OCI-M2 (cell line): ENCODE results near the gene SOX5.
"Not testable (repeated sequence)": the region's sequence is repeated elsewhere in the genome, so short reads cannot be mapped to it uniquely, and the experiment has no call there.

Source experiments
- DNase-seq: peaks from one replicate; lab custom pipeline; 2025; ENCODE audit not compliant: unreplicated experiment; lab: John Stamatoyannopoulos, UW

SOX5 gene

GRCh38 chr12:23758608-23759007 lies 190.9 kb downstream of the SOX5 start:
- no peak for DNase-seq

GRCh38 chr12:23757541-23757962 lies 191.9 kb downstream of the SOX5 start:
- DNase-seq, result no peak

GRCh38 chr12:23756416-23756815 lies 193.1 kb downstream of the SOX5 start:
- DNase-seq, result no peak

- DNase-seq, result no peak
These were observed 195.7 kb downstream of the SOX5 start for GRCh38 chr12:23753628-23754365.

GRCh38 chr12:23752245-23752644 lies 197.2 kb downstream of the SOX5 start:
- no peak for DNase-seq

- DNase-seq, result no peak
These were observed 197.8 kb downstream of the SOX5 start for GRCh38 chr12:23751641-23752040.

GRCh38 chr12:23750923-23751322 lies 198.5 kb downstream of the SOX5 start:
- no peak for DNase-seq

GRCh38 chr12:23744696-23745095 lies 204.8 kb downstream of the SOX5 start:
- DNase-seq, result no peak

GRCh38 chr12:23742574-23742973 lies 206.9 kb downstream of the SOX5 start:
- no peak for DNase-seq

GRCh38 chr12:23731493-23731892 lies 218.0 kb downstream of the SOX5 start:
- DNase-seq, result no peak

GRCh38 chr12:23731035-23731434 lies 218.4 kb downstream of the SOX5 start:
- no peak for DNase-seq

GRCh38 chr12:23729359-23729758 lies 220.1 kb downstream of the SOX5 start:
- DNase-seq, result no peak

GRCh38 chr12:23726646-23727045 lies 222.8 kb downstream of the SOX5 start:
- DNase-seq, result no peak

GRCh38 chr12:23722655-23723054 lies 226.8 kb downstream of the SOX5 start:
- no peak for DNase-seq

- no peak for DNase-seq
These were observed 228.2 kb downstream of the SOX5 start for GRCh38 chr12:23721268-23721667.

GRCh38 chr12:23719493-23719892 lies 230.0 kb downstream of the SOX5 start:
- no peak for DNase-seq

GRCh38 chr12:23710361-23710760 lies 239.1 kb downstream of the SOX5 start:
- not testable (repeated sequence) for DNase-seq

GRCh38 chr12:23708185-23708837 lies 241.2 kb downstream of the SOX5 start:
- no peak for DNase-seq

- no peak for DNase-seq
These were observed 242.2 kb downstream of the SOX5 start for GRCh38 chr12:23707270-23707669.

- no peak for DNase-seq
These were observed 244.2 kb downstream of the SOX5 start for GRCh38 chr12:23704992-23705943.

GRCh38 chr12:23703051-23703450 lies 246.4 kb downstream of the SOX5 start:
- no peak for DNase-seq

- DNase-seq, result no peak
These were observed 250.4 kb downstream of the SOX5 start for GRCh38 chr12:23699031-23699430.
